ENCODE results near the gene NUDT15.
"Not testable (repeated sequence)": the region's sequence is repeated elsewhere in the genome, so short reads cannot be mapped to it uniquely, and the experiment has no call there.

NUDT15 gene

GRCh38 chr13:48000559-48001113, 36.9 kb upstream of the NUDT15 start:
- DNase-seq (ENCODE audit: low read depth) = no peak
- peak overlapping the region; percentile 100 for H3K4me3 ChIP-seq (ENCODE audit: control insufficient read depth, low read depth, low read length)
- no peak for TF ChIP-seq CTCF (IDR thresholded peaks at IDR 0.05; ENCODE audit: control insufficient read depth, insufficient read depth, low read depth, low read length, missing control alignments)

- TF ChIP-seq CTCF (IDR thresholded peaks at IDR 0.05; ENCODE audit: control insufficient read depth, insufficient read depth, low read depth, low read length, missing control alignments) = peak; percentile 9
- H3K4me3 ChIP-seq (ENCODE audit: control insufficient read depth, low read depth, low read length) = peak within 1 kb of the TSS; percentile 100
- peak; percentile 33 for DNase-seq (ENCODE audit: low read depth)
Measured at GRCh38 chr13:48001114-48001881, 36.2 kb upstream of the NUDT15 start, which contains the start of gene SUCLA2. Gene SUCLA2 (minus strand): TSS chr13:48001273. CDS start chr13:48001269, 4 bp downstream.

- DNase-seq (ENCODE audit: low read depth); H3K4me3 ChIP-seq (ENCODE audit: control insufficient read depth, low read depth, low read length): not testable (repeated sequence)
Measured at GRCh38 chr13:48001999-48002398, 35.5 kb upstream of the NUDT15 start.

- no peak for DNase-seq (ENCODE audit: low read depth)
- no peak for TF ChIP-seq CTCF (IDR thresholded peaks at IDR 0.05; ENCODE audit: control insufficient read depth, insufficient read depth, low read depth, low read length, missing control alignments)
- no peak overlapping the region for H3K4me3 ChIP-seq (ENCODE audit: control insufficient read depth, low read depth, low read length)
Measured at GRCh38 chr13:48004201-48004600, 33.3 kb upstream of the NUDT15 start.

- DNase-seq (ENCODE audit: low read depth) = peak; percentile 10
- no peak overlapping the region for H3K4me3 ChIP-seq (ENCODE audit: control insufficient read depth, low read depth, low read length)
- no peak for TF ChIP-seq CTCF (IDR thresholded peaks at IDR 0.05; ENCODE audit: control insufficient read depth, insufficient read depth, low read depth, low read length, missing control alignments)
Measured at GRCh38 chr13:48006396-48006795, 31.1 kb upstream of the NUDT15 start.

GRCh38 chr13:48009284-48009683, 28.2 kb upstream of the NUDT15 start:
- DNase-seq (ENCODE audit: low read depth) = peak; percentile 52
- no peak for TF ChIP-seq CTCF (IDR thresholded peaks at IDR 0.05; ENCODE audit: control insufficient read depth, insufficient read depth, low read depth, low read length, missing control alignments)
- no peak overlapping the region for H3K4me3 ChIP-seq (ENCODE audit: control insufficient read depth, low read depth, low read length)

GRCh38 chr13:48010698-48011097, 26.8 kb upstream of the NUDT15 start:
- no peak overlapping the region for H3K4me3 ChIP-seq (ENCODE audit: control insufficient read depth, low read depth, low read length)
- DNase-seq (ENCODE audit: low read depth) = no peak
- no peak for TF ChIP-seq CTCF (IDR thresholded peaks at IDR 0.05; ENCODE audit: control insufficient read depth, insufficient read depth, low read depth, low read length, missing control alignments)

All from AG09309 (cell line).